Fibroblast of the aortic adventitia (primary cell): Measurements from ENCODE around the gene PIGP. TPM values are rescaled to one million over a fixed set of nuclear protein-coding genes. Genes with fewer than 3 reads are reported as not detected.
"Not testable (repeated sequence)": the region's sequence is repeated elsewhere in the genome, so short reads cannot be mapped to it uniquely, and the experiment has no call there.

Experiments
- DNase-seq: peaks from one replicate; pipeline ENCODE4 v3.0.0-alpha.2; 2010; ENCODE audit warnings: low read depth
- H3K4me3 ChIP-seq: 2 replicates; pipeline ENCODE4 v1.5.1; 2011; ENCODE audit warnings: low read depth, mild to moderate bottlenecking, control low read depth, low read length, moderate library complexity
- CTCF ChIP-seq: IDR thresholded peaks from 2 replicates; pipeline ENCODE4 v1.5.1; 2011; ENCODE audit warnings: mild to moderate bottlenecking, low read length, control low read depth, inconsistent platforms; ENCODE audit not compliant: insufficient read depth
- total RNA-seq: library from RNA; depleted of rRNA; stranded (reverse); fragments of >200 nt; gene quantifications from 2 replicates; pipeline ENCODE4 v1.2.3, GENCODE V29; 2012; ENCODE audit warnings: low replicate concordance

The PIGP gene
- total RNA-seq, 1 donor, result 19.6 TPM

DNA sequence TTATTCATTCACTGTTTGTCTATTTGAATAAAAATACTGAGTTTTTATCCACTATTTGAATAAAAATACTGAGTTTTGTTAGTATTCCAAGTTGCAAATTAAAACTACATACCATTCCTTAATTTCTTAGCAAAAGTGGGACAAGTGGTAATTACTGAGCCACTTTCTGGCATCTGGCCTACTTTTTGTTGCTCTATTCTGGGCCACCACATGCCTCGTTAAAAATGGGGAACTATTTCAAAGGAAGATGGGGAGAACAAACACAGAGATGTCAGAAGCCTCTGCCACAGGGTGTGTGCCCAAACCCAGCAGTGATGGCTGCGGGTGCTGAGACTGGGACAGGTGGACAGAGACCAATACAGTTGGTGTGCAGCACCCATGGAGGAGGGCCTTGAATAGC, 14.6 kb downstream of the PIGP start:
- no peak overlapping the region for H3K4me3 ChIP-seq
- DNase-seq, result no peak
- TF ChIP-seq CTCF, result no peak

GRCh38 chr21:37057614-37058013, 15.3 kb downstream of the PIGP start:
- TF ChIP-seq CTCF, result no peak
- H3K4me3 ChIP-seq, result no peak overlapping the region
- DNase-seq, result no peak

DNA sequence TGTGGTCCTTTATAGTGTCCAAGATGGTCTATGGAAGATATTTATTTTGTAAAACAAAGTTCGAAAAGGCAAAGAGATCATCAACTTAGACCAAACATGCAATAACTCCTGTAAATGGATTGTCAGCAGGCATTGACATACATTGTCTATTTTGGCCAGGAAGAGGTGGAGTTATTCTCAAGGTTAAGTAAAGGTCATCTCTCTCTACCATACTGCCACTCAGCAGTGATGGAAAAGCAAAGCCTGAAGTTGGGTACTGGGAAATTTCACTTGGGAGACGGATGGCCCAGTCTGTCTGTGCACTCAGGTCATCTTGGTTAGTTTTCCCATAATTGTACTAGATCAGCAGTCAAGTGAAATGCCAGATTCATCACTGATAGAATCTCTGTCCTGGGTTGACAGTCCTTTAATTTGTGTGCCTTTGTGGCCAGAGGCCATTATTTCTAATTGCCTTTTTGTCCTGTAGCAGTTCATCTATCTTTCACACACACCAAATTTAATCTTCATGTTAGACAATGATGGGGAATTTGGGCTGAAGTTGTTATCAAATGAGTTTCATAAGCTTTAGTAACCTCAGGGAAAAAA, 17.5 kb downstream of the PIGP start:
- H3K4me3 ChIP-seq, result no peak overlapping the region
- no peak for DNase-seq
- no peak for TF ChIP-seq CTCF

GRCh38 chr21:37049741-37050140, 23.1 kb downstream of the PIGP start:
- DNase-seq, H3K4me3 ChIP-seq: not testable (repeated sequence)

DNA sequence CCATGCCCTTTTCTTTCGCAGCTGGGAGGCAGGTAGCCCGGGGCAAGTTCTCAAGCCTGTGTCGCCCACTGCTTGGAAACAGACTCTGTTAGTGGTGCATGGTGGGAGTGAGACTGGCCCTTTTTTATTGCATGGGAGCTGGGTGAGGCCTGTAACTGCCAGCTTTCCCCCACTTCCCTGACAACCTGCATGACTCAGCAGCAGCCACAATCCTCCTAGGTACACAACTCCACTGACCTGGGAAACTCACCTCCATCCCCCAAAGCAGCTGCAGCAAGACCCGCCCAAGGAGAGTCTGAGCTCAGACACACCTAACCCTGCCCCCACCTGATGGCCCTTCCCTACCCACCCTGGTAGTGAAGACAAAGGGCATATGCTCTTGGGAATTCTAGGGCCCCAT, 25.8 kb downstream of the PIGP start:
- no peak for TF ChIP-seq CTCF
- no peak for DNase-seq
- H3K4me3 ChIP-seq, result no peak overlapping the region

DNA sequence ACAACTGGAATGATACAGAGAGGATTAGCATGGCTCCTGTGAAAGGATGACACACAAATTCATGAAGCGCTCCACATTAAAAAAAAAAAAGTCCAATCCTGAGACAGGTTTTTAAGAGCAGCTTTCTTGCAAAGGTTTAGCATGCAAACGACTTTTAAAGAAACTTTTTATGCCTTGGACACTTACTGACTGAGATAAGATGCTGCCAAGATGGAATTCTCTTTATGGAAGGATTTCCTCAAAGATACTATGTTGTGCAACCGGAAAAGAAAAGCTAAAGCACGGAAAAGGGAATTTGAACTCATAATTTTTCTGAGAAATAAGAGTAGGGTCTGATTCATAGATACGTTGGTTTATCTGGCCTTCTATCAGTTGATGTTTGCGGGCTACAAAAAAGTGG, 27.3 kb downstream of the PIGP start:
- peak; percentile 55 for DNase-seq
- H3K4me3 ChIP-seq, result no peak overlapping the region
- TF ChIP-seq CTCF, result no peak

DNA sequence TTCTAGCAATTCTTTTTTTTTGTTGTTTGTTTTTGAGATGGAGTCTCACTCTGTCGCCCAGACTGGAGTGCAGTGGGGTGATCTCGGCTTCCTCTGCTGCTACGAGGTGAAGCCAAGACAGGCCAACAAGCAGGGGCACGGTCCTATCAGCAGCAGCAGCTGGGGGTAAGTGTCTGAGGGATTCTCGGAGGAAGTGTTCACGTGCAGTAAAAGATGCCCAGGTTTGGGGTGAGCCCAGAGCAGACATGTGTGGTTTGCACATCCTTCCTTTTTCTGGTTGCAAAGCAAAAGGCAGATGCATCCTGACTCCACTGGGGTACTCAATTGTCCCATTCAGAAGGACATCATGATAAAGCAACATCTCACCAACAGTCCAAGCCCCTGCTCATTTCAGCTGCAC, 27.7 kb downstream of the PIGP start:
- no peak overlapping the region for H3K4me3 ChIP-seq
- no peak for TF ChIP-seq CTCF
- DNase-seq, result no peak
